Frontal cortex (tissue), 4 donors: ENCODE data around the gene NEIL3. TPM values are rescaled to one million over a fixed set of nuclear protein-coding genes. Genes with fewer than 3 reads are reported as not detected.

Source experiments
- DNase-seq, 2 donors: peaks; one replicate each; pipeline ENCODE4 v3.0.0; 2012; ENCODE audit warnings: low spot score in 2 of 2
- FAIRE-seq: peaks from 2 replicates; lab custom pipeline; 2012; peaks lifted over from hg19 to GRCh38; lab: Jason Lieb, UNC
- total RNA-seq: library from RNA; depleted of rRNA; stranded (reverse); fragments of >200 nt; gene quantifications from one replicate; pipeline ENCODE4 v1.2.3, GENCODE V29; 2014
- donor health status: control.
- donor health status: control.
- donor health status: control.

Gene NEIL3
- total RNA-seq: 7.3 TPM

DNA sequence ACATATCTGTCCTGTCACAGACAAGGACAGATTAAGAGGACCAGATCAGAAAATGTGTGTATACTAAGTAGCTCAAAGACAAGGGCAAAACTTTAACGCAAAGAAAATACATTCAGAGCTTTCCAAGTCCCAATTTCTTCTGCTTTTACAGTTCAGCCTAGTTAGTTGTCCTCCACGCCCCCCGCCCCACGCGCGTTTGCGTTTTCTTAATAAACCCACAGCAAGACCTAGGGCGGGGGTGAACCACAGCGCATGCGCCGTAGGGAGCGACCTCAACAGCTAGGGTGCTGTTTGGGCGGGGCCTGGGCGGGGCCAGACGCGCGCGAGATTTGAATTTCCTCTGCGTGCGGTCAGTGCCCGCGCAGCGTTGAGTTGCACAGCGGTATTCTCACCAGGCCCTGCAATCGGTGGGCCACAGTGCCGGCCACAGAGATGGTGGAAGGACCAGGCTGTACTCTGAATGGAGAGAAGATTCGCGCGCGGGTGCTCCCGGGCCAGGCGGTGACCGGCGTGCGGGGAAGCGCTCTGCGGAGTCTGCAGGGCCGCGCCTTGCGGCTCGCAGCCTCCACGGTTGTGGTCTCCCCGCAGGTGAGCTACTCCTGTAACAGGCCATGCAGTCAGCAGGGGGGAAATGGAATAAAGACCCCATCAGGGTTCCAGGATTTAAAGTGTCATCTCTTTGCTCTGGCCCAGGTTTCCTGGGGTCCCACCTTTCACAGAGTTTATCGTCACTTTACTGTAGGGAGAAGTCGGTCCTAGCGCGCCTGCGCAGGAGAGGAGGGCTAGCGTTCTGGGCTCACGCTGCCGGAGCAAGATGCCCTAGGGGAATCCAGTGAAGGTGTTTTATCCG, at the start of gene NEIL3:
NEIL3 (plus strand) TSS at position 353 of the 850 bp plus-strand sequence; CDS start at position 433, 80 bp downstream.
- FAIRE-seq (no peak), DNase-seq (peak; percentile 65 to 76)

- DNase-seq (no peak), FAIRE-seq (no peak)
Observed at GRCh38 chr4:177263818-177264217, 45.9 kb upstream of the NEIL3 start.

DNA sequence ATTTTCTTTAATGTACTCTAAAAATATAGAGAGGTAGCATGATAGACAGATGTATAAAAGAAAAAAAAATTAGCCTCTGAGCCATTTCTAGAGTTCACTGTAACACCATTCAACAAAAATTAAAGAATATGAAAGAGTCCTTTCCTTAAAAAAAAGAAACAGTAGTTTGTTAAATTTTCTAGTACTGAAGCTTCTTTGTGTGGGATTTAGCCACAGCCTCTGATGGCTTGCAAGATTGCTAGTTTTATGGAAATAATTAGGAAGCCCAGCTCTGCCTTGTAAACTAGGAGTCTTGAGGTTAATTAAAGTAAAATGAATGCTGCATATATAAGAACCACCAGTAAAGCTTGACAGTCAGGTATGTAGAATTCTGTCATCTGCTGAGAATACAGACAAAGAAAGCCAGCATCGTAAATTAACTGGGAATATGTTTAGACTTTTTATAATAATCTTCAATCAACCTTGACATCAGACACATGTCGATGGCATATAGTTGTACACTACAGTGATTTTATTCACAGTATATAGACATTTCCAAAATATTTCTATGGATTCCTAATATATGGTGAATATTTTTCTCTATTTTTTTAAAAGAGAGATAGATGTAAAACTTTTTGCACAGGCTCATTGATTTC, 44.8 kb upstream of the NEIL3 start:
- FAIRE-seq (no peak), DNase-seq (no peak)

GRCh38 chr4:177265729-177266128, 43.9 kb upstream of the NEIL3 start:
- FAIRE-seq (no peak), DNase-seq (no peak)

GRCh38 chr4:177266506-177266905, 43.2 kb upstream of the NEIL3 start:
- FAIRE-seq: no peak
- no peak for DNase-seq

- FAIRE-seq: no peak
Observed at GRCh38 chr4:177267911-177268310, 41.8 kb upstream of the NEIL3 start.

DNA sequence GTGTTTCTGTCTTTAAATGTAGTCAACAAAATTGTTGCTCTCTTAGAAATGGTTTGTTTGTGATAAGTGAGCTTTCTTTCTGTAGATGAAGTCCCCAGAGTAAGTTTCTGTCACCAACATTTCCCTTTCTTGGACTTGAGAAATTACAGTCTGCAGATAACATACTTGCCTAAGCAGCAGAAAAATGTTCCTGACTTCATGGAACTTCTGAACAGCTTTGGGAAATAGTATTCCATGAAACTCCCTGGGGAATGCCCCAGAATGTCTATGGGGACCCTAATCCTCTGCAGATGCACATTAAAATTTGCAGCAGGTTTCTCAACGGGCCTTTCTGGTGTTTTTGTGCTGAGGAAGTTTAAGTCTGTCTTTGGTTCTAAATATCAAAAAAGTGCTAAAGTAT, 38.6 kb upstream of the NEIL3 start:
- DNase-seq (no peak), FAIRE-seq (no peak)

More at GRCh38 chr4:177267911-177268310, 41.8 kb upstream of the NEIL3 start:
- no peak for DNase-seq

DNA sequence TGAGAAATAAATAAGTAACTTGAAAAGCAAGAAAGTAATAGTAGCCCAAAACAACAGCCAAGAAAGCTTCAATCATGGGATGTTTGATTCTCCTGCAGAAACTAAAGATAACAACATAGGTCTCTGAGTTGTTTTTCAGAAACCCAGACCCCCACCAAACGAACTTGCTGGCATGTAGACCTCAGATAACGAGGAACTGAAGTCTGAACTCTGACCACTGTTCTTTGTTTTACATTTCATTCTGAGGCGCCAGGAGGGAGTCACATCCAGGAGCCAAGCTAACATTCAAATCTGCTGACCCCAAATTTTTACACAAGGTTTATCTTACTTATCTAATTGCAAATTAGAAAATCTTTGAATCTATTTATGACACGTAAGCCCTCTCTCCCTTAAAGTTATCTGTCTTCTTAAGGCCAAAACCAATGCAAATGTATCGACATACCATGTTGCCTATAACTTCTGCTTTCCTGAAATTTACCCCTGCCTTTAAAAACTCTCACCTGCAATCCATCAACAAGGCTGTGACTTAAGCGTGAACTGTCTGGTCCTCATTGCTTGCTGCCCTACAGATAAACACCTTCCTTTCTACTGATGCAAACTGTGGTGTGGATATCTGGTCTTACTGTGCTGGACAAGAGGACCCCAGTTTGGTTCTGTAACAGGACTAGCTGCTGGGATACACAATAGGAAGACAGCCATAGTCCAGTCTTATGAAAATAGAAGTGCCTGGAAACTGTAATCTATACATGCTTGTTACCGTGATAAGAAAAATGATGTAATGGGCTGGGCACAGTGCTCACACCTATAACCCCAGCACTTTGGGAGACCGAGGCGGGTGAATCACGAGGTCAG, 37.5 kb upstream of the NEIL3 start:
- DNase-seq (no peak), FAIRE-seq (no peak)

- no peak for FAIRE-seq
- no peak for DNase-seq
Observed at GRCh38 chr4:177275999-177276398, 33.7 kb upstream of the NEIL3 start.

DNA sequence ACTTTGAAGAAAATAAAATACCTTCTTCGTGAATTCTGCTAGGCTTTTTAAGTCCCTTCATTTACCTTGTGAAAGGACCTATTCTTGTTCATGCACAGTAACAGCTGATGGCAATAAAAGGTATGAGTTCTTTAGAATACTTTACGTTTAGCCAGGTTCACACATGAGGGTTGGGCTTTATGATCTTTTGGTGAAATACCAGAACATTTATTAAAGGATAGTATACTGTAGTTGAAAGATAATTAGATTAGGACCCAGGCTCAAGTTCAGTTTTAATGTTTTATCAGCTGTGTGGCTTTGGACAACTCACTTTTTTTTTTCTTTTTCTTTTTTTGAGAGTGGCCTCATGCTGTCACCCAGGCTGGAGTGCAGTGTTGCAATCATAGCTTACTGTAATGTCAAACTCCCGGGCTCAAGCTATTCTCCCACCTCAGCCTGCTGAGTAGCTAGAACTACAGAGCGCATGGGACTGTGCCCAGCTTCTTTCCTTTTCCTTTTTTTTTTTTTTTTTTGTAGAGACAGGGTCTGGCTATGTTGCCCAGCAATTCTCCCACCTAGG, 28.2 kb upstream of the NEIL3 start:
- no peak for FAIRE-seq
- DNase-seq: no peak

GRCh38 chr4:177282284-177282835, 27.3 kb upstream of the NEIL3 start:
- DNase-seq: no peak
- FAIRE-seq: no peak

DNA sequence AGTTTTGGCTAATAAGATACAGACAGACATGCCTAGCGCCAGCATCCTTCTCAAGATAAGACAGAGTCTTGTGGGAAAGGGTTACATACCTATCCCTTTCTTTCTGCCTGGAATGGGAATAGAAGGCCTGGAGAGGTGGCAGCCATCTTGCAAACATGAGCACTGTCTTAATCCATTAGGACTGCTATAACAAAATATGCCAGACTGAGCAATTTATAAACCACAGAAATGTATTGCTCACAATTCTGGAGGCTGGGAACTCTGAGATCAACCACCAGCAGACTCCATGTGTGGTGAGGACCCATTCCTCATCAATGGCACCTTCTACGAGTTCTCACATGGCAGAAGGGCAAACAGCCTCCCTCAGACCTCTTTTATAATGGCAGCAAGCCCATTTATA, 26.5 kb upstream of the NEIL3 start:
- no peak for FAIRE-seq
- DNase-seq: no peak

- FAIRE-seq (no peak), DNase-seq (no peak)
Observed at GRCh38 chr4:177285953-177286352, 23.7 kb upstream of the NEIL3 start.

- FAIRE-seq: no peak
- no peak for DNase-seq
Observed at GRCh38 chr4:177287255-177287654, 22.4 kb upstream of the NEIL3 start.

- FAIRE-seq: no peak
Observed at GRCh38 chr4:177288335-177288734, 21.3 kb upstream of the NEIL3 start.

DNA sequence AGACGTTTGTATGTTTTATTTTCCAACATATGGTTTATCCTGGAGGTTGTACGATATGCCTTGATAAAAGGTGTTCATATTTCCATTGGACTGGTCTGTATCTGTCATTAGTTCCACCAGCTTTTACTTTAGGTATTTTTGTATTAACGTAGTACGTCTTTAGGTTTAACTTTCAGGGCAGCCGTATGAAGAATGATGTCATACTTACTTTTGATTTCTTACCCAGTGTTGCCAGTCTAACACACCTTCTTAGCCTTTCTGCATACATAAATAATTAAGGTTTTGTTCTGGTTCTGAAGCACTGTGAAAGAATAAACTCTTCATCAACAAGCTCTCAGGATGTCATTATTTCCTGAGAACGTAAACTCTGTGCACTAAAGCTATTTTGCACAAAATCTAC, 18.9 kb upstream of the NEIL3 start:
- no peak for DNase-seq
- FAIRE-seq: no peak

More at GRCh38 chr4:177288335-177288734, 21.3 kb upstream of the NEIL3 start:
- DNase-seq: no peak

DNA sequence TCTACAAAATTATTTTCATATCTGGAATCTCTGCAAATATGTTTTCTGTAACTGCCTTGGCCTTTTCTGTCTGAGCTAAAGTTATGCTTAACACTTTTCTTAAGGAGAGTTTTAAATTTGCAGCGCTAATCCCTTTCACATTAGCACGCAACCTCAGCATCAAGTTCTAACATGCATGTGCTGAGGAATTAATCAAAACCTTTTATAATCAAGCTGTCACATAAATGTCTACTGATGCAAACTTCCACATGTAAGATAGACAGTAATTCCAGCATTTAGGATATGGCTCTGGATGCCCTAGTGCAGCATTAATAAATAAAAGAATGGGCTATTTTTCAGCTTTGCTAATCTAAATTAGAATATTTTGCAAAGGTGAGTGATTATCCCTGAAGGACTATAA, 17.5 kb upstream of the NEIL3 start:
- FAIRE-seq (no peak), DNase-seq (no peak)

DNA sequence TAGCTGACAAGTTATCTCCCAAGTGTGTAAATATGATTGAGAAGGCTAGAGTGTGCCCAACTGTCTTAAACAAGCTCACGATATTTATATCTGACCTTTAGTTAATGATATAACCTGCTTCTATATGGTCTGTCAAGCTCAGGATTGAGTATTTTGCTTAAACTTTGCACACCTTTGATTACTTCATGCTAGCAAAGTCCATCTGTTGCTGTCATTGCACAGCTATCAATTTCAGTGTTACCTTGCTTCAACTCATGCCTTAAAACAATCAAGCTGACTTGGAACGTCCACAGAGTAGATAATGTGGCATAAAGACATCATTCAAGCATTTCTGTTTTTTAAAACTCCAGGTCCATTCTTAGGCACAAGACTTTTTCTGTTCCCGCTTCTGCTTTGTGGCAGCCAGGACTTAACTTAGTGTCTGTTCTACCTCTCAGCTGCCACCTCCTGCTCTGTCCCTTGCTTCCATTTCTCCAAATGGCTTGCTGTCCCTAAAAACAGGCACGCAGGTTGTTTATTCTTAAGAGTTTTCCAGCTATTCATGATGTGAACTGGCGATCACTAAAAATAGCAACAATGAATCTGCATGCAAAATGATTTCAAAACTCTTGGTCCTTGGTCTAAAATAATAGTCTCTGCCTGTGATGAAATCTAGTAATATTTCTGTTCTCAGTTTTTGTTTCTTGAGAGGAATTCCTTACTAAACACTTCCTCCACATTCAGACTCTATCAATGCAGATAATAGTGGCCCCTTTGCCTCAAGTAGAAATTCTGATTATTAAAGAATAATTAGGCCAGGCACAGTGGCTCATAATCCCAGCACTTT, 16.3 kb upstream of the NEIL3 start:
- FAIRE-seq: no peak
- no peak for DNase-seq

- no peak for FAIRE-seq
- DNase-seq: no peak
Observed at GRCh38 chr4:177297785-177298391, 11.8 kb upstream of the NEIL3 start.
